ENCODE measurements around the gene SEMA5A.
"Not testable (repeated sequence)": the region's sequence is repeated elsewhere in the genome, so short reads cannot be mapped to it uniquely, and the experiment has no call there.

Gene SEMA5A

DNA sequence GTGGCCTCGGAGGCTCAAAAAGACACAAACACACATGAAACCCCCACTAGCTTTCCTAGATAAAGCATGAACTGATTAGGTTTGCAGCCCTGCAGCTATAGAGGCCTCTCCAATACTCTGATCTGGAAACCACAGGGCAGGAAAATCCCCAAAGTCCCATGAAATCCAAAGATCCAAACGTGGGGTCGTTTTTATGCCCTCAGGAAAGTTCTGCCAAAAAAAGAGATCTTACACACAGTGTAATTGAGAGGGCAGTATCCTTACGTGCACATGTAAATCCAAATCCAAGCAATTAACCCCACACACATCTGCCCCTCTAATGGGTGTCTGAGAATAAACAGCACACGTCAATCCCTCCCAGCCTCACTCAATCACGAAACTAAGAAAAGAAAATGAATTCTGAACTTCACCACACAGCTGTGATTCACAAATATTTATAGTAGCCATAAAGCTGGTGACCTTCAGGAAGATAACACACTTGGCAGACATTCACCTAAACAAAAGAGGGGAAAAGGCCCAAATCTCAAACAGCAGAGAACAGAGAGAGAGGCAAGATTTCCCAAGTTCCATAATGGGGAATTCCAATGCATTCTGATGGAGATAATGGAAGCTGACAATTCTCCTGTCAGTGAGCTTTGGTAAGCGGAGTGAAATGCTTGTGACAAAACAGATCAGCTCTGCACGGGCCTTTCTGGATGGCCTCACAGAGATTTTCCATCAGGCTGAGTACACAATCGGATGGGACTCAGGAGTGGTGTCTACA, 114.2 kb downstream of the SEMA5A start:
- no peak for DNase-seq

DNA sequence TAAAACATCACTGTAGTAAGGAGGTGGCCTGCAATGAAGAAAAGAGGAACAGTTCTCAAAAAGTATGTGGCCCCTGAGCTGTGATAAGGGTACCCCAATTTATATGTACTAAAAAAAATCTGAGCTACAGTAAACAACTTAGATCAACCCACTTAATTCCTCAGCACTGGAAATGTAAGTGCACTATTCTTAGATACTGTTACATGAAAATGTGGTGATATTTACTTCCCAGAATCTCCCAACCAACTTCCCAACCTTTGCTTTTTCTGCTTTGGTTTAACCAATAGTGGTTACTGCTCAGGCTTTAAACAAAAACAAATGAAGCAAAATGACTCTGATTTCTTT, 114.8 kb downstream of the SEMA5A start:
- DNase-seq: no peak

DNA sequence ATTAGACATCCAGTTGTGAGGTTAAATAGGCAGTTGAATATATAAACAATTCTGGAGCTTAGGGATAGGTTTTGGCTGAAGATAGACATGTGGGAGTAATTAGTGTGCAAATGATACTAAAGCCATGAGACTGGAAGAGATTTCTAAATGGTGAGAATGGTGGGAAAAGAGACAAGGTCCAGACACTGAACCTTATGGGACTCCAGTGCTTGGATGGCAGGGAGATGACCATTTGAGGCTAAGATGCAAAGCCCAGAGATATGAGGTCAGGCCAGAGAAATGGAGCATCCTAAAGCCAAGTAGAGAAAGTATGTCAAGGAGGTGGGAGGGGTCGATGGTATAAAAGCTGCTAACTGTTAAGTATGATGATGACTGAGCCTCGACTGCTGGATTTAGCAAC, 115.6 kb downstream of the SEMA5A start:
- DNase-seq: no peak

DNA sequence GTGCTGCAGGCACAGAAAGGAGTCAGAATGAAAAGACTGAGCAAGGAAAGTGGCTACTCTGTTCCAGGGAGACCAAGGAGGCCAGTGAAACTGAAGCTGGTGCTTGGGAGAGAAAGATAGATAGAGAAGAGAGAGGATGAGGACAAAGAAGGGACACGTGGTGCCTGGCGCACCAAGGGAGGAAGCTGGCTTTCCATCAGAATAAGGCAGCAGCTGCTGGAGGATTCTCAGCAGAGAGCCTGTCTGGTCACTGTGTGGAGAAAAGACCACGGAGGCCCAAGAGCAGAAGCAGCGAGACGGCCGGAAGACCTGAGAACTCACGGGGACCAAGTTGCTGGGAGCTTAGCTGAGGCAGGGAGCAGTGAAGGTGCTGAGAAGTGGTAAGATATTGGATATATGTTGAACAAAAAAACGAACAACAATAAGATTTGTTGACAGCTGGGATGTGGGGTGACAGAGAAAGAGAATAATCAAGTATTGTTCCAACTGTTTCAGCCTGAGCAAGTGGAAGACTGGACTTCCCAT, 116.1 kb downstream of the SEMA5A start:
- no peak for DNase-seq

DNA sequence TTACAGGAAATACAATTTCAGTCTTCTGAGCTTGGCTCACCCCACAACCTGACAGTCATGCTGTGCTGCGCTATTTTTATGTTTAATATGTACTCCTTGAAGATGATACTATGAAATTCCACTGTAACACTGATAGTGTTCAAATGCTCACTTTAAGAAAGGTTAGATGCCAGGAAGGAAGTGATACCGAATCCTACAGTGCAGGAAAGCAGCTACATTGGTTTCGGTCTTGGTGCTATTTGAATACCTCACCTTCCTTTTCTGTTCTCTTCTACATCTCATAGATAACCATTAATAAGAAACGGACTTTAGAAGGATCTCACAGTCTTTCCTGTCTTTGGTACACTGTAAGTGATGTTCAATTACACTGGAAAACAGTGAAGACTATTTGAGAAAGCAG, 117.6 kb downstream of the SEMA5A start:
- no peak for DNase-seq

DNA sequence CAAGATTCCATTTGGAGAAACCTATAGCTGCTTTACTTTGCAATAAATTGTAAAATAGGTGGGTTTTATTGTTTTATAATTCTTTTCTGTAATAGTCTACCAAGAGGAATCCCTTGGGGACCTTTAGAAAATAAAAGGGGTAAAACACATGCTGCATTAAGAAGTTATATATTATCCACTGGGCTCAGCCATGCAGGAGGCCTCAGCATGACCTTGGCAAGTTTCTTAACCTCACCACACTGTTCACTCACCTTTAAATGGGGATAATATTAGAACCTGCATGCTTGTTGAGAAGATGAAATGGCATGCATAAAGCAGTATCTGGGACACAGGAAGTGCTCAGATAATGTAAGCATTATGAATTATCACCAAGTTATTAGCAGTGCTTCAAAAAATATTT, 120.2 kb downstream of the SEMA5A start:
- DNase-seq: no peak

DNA sequence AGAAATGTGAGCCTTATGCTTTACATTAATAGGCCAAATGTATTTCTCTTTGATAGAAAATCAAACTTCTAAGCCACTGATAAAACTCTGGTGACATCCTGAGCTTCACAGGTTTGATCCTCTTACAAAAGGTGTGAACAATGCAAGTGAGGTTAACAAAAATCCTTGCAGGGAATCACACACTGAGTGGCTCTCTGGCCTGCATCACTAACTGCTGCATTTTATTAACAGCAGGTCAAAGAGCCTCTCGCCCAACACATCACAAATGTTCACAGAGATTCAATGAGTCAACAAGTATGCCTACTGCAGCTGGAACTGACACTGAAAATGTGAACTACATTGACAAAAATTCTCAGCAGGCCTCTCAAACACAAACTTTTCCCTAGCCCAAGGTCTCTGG, 122.3 kb downstream of the SEMA5A start:
- no peak for DNase-seq

DNA sequence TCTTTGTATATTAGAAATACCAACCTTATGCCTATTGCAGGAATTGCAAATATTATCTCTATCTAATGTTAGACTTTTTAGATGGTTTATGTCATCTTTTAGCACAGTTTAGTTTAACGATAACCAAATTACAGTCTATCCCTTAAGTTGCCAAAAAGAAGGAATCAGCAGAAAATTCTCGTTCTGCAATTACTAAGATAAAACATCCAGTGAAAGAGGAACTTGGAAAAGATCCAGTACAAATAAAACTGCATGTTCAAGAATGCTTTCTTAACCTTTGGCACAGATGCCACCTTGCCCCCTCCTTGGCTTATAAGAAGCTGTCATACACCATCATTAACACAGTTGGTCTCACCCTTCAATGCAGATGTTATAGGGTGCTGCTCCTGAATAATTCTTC, 124.0 kb downstream of the SEMA5A start:
- DNase-seq: no peak

DNA sequence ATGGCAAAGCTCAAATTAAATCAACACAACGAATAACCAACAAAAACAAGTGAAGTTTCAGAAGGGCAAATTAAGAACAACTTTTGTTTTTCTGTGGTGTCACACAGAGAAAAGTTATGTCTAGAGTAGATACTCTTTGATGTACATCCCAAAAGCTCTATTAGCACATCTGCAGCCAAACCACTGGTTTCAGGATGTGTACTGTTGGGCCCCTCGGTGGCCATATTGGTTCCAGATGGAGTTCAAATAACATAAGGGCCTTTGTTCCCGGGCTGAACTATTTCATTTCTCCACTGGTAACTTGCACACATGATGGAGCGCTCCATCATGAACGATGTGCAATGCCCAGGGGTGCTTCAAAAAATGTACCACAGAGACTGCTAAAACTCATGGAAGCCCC, 126.1 kb downstream of the SEMA5A start:
- DNase-seq: no peak

DNA sequence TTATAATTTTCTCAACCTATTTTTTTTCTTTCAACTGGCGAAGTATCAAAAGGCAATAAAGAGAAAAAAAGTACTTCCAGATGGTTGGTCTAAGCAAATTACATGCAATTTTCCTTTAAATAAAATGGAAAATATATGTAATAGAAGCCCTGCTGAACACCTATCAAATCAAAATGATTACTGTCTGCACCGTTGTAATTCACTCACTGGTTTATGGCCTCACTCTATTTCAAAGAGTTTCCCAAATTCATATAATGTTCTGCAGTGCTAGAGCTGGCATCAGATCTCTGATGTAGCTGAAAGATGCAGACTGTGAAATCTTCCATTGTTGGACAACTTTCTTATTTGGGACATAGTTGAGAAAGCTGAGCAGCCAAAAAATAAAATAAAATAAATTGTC, 130.3 kb downstream of the SEMA5A start:
- no peak for DNase-seq

DNA sequence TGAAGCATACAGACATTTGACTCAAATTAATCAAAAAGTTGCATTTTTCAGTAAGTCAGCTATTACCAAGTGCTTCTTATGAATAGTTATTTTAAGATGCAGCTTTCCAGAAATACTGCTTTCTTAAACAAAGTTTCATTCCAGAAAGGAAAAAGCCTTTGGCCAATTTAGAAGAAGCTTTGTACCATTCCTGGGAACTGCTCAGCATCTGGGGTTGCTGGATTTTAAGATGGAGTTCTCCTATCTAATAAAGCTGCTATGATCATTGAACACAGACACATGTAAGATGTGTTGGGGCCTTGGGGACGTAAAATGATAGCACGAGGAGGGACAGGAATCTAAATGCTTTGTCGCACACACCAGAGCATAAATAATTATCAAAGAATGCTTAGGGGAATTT, 130.8 kb downstream of the SEMA5A start:
- DNase-seq: no peak

DNA sequence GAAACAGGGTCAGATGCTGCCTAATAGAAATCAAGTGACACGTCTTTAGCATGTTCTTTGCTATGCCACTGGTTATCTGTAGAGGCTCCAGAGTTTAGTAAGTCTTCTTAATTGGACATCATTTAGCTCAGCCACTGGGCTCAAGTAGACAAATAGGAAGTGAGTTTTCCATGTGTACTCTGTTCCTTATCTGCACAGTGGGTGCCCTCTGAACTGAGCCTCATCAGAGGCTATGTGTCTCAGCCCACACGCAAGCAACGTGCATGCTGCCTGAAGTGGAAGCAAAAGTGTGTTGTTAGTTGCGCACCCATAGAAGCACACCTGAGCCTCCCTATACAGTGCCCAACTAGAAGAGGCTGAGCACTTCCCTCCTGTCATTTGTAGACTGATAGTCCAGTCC, 134.7 kb downstream of the SEMA5A start:
- no peak for DNase-seq

DNA sequence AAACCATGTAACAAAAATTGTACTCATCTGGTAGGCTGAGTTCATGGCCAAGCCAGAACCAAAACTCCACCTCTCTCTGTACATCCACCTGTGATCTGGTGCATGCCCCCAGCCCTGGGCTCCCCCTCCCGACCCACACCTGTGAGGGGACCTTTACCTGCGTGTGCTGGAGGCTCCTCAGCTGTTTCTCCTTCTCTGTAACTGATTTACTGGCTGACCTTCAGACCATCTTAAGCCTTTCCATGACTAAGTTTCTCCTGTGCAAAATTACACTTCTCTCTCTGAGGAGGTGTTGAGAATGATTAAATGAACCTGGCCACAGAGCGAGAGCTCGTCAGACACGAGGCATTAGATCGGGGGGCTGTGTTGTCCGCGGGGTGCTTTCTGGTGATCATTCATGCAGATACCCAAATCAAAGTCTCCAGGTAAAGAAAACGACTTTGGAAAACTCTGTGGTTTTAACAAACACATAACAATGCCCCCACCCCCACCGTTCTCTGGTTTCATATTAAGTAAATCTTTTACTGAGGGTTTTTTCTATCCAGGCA, 136.4 kb downstream of the SEMA5A start:
- DNase-seq: no peak

DNA sequence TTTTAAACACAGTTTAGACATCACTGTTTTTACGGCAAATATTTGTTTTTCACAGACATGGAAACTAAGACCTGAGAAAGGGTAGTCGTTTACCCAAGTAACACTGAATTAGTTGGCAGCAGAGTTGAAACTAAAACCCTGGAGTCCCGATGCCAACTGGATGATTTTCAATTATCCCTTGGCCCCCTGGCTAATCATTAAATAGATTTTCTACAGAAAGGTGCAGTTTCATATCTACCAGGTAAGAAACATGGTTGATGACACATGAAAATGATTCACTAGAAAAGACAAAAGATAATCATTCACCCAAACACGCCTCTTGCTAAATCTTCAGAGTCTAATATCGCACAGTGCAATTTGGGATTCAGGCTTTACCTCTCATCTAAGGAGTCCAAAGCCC, 136.9 kb downstream of the SEMA5A start:
- no peak for DNase-seq

DNA sequence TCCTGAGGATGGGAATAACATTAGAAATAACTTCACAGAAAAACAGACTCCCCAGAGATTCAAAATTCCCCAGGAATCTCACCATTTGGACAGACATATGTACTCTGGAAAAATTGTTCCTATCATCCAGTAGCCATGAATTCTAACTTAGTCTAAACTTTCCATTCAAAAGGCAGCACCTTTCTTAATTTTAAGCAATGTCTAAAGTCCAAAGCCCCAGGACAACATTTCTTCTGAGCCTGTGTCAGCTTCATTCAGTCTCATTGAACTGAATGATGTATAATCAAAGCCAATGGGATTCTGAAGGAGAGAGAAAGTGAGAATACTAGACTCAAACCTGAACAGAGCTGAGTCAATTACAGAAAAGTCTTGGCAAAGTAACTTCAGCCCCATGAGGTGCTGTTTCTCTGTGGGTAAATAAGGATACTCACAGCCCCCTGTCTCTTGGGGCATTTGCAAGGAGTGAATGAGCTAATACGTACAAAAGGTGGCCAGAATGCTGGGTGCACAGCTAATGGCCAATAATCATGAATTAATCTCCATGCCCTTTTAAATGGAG, 140.6 kb downstream of the SEMA5A start:
- DNase-seq: no peak

DNA sequence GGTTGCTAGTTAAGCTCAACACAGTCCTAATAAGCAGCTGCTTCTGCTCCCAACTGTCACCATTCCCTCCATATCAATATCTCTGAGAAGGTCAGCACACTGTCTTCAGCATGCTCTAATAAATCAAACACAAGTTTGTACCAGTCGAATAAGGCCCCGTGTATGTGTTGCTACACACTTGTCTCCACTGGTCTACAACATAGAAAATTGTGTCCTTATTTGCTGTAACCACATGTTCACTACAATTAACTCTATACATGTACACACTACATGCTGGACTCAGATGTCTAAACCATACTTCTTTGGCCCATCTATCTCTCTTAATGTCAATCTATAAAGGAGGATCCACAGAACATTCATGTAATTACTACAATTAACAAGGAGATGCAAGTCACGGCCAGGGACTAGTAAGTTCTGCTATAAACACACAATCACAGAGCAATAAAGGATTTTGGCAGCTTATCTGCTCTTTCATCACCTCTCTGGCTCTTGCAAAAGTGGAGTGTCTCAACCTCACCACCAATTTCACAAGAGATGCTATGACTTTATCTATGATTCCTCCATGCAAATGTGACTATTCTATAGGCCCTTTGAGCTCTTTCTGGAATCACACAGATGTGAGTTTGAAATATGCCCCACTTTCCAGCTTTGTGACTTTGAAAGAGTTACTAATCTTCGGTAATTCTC, 143.9 kb downstream of the SEMA5A start:
- DNase-seq: no peak

DNA sequence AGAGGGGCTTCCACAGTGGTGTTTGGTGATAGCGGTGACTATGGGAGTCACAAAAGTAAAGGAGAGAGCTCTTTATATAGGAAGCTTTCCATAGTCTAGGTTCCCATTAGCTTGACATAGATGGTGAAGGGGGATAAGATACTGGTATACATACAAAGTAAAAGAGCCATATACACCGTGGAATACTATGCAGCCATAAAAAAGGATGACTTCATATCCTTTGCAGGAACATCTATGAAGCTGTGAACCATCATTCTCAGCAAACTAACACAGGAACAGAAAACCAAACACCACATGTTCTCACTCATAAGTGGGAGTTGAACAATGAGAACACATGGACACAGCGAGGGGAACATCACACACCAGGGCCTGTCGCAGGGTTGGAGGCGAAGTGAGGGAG, 146.1 kb downstream of the SEMA5A start:
- not testable (repeated sequence) for DNase-seq

DNA sequence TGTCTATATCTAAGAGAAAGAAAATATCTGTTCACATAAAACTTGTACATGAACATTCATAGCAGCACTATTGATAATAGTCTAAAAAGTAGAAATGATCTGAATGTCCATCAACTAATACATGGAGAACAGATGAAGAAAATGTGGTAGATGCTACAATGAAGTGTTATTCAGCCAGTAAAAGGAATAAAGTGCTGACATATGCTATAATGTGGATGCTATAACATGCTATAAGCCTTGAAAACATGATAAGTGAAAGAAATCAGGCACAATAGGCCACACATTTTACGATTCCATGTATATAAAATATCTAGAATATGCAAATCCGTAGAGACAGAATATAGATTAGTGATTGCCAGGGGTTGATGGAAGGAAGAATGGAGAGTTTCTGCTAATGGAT, 146.8 kb downstream of the SEMA5A start:
- no peak for DNase-seq

DNA sequence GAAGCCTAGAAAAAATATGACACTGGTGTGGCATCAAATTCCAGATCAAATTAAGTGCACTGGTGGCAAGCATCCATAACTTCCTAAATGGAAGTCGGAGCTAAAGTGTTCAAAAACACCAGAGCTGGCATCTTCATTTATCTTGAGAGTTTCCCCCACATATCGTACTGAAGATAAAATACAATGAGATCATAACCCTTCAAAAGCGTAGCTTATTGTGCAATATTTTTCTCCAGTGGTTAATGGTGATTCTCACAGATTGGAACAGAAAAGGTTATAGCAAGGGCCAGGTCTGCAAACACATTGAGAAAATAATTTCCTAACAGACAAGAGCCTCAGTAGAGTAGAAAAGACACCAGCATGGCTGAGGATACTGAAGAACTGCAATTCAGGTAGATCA, 147.6 kb downstream of the SEMA5A start:
- no peak for DNase-seq

DNA sequence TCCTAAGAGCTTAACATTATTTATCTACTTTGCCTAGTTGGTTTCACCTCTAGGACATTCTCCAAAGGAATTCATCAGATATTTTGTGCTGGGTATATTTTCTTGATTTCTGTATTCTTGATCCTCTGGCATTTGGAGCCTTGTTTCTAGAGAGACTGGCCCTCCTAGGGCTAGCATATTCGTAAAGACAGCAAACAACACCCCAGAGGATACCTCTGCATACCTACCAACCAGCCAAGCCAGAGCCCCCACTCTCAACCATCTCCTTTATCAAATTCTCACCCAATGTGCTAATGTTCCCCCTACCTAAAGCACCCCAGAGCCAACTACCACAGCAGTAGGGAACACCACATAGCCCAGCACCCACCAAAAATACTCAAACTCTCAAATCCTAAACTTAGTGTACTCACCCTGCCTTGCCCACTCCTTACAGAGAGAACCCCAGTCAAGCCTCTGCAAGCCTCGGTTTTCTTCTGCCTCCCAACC, 149.5 kb downstream of the SEMA5A start:
- no peak for DNase-seq

DNA sequence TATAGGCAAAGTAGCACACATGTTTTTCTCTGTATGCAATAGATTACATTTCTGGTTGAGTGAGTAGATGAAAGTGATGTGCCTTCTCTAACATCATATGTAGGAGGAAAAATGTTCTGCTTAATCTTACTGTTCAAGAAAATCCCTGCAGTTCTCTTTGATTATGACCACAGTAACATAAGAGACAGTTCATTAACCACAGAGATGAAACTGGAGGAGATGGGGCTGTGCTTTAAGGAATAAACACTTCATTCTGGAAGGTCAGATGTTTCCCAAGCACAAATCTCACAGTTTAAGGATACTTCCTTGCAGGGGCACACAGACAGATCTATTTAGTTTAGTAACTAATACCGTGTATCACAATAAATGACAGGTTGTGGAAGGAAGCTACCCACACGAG, 150.2 kb downstream of the SEMA5A start:
- DNase-seq: no peak

DNA sequence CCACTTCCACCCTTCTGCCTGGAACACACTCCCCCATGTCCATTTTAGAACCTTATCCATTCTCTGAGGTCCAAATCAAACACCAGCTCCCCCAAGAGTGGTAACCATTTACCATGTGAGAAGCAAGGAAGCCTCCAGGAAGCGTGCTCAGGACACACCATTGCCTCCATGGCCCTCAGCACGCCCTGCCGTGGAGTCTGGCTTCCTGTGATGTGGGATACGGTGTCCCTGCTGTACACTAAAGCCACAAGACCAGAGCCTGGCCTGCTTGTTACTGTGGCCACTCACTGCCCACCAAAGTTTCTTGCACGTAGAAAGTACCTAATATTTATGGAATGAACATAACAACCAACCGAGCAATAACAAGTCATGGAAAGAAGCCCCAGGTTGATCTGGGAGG, 151.7 kb downstream of the SEMA5A start:
- DNase-seq: no peak

DNA sequence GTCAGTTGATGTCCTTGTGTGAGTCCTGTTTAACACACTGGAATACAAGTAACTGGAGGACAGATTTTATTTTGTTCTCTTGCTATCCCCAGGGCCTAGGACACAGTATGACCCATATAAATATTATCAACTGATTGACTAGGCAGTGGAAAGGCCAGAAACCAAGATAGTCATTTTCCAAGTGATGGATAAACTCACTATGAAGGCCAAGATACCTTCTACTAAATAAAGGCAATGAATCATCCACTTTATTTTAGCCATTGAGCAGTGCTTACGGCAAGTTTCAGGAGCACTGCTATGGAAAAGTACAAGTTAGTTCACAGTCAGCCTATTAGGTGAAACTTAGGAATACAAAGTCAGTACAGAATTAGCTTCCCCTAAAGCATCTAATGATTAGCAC, 153.2 kb downstream of the SEMA5A start:
- no peak for DNase-seq

DNA sequence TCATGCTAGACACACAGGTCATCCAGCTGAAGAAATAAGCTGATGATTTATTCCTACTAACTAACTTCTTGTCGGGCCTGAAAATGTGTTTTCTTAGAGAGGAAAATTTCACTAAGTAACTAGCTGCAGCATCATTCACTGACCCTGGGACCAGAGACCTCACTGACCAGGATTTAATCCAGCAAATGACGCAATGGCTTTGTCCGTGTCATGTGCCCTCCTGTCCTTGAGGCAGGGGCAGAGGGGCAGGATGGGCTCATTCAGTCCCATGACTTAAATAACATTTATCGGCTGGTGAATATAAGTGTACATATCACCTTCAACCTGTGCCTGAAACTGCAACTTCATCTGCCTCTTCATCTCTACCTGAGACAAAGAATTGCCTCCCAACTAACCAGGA, 154.8 kb downstream of the SEMA5A start:
- no peak for DNase-seq

All from bone marrow (tissue), 2 donors.